Non-pigmented ciliary epithelial cell (primary cell): ENCODE results near the gene TRPM2.

Source experiments
- DNase-seq: peaks from one replicate; pipeline ENCODE4 v3.0.0-alpha.2; 2010; ENCODE audit warnings: low read depth

TRPM2 gene

DNA sequence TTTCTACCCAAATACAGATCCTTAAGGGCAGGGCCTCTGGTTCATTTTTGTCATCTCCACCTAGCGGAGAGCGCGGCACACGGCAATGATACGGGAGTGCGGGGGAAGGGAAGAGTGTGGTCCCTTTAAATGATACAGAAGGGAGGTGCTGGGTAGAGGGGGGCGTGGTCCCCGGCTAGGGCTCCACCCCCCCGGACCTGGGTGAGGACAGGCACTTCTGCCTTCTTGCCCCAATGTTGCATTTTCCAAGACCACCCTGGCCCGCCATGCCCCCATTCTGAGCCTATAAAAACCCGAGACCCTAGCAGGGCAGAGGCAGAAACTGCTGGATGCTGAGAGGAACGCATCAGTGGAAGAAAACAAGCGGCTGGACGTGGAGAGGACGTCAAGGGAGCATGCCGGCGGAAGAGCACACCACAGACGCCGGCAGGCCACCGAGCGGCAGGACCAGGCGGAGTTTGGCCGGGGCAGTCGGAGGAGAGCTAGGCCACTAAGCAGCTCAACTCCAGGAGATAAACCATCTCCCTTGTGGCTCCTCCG lies 131.9 kb downstream of the TRPM2 start:
- DNase-seq: no peak

DNA sequence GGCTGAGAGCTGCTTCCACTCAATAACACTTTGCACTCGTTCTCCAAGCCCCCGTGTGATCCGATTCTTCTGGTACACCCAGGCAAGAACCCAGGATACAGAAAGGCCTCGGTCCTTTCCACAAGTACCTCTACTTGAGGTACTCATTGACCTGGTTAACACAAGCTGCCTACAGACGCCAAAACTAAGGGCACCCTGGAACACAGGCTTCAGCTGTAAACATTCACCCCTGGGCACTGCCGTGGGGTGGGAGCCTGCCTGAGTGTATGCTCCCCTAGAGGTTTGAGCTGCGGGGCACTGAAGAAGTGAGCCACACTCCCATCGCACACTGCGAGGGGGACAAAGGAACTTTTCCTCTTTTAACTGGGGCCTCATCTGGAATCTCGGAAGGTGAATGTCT lies 132.4 kb downstream of the TRPM2 start:
- DNase-seq: no peak

DNA sequence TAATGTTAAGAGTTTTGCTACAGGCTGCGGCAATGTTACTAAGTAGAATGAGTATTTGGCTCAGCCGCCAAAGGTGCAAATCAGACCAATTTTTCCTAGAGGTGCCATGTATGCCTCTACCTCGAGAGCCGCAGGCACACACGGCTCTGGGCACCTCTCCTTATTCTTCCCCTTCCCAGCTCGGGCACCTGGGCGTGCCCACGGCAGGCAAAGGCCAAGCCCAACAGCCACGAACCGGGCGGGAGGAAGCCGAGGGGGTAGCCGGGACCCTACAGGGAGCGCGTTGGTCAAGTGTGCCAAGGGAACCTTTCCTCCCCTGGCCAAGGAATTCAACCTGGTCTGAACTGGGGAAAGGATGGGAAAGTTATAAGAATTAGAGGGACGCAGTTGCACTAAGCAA lies 132.9 kb downstream of the TRPM2 start:
- DNase-seq: no peak

DNA sequence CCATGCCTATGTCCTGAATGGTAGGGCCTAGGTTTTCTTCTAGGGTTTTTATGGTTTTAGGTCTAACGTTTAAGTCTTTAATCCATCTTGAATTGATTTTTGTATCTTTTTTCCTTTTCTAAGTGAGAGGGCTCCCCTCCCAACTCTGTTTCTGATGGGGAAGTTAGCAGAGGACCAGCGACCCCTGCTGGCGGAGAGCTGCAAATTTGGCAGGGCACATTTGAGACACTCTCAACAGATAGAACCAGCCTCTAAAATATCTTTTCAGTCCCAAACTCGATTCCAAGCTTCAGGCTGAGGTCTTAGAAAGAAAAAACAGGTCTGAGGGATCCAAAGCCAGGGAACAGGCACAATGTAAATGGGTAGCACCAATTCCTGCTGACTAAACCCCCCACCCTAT lies 134.4 kb downstream of the TRPM2 start:
- no peak for DNase-seq

DNA sequence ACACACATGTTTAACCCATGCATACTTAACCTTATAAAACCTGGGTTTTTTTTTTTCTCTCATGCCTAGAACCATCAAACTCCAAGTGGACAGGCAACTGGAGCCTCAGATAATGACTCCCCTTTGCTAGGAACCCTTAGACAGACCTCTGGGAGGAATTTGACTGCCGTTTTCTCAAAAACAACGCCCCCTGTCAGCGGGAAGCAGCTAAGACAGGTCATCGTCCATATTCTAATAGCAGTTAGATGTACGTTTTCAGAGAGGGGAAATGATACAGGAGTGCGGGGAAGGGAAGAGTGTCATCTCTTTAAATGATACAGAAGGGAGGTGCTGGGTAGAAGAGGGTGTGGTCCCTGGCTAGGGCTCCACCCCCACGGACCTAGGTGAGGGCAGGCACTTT lies 136.5 kb downstream of the TRPM2 start:
- no peak for DNase-seq

DNA sequence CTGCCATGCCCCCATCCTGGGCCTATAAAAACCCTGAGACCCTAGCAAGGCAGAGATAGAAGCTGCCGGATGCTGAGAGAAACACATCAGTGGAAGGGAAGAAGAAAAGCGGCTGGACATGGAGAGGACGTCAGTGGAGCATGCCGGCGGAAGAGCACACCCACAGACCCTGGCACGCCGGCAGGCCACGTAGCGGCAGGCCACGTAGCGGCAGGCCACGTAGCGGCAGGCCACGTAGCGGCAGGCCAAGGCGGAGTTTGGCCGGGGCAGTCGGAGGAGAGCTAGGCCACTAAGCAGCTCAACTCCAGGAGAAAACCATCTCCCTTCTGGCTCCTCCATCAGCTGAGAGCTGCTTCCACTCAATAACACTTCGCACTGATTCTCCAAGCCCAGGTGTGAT lies 137.0 kb downstream of the TRPM2 start:
- DNase-seq: no peak

DNA sequence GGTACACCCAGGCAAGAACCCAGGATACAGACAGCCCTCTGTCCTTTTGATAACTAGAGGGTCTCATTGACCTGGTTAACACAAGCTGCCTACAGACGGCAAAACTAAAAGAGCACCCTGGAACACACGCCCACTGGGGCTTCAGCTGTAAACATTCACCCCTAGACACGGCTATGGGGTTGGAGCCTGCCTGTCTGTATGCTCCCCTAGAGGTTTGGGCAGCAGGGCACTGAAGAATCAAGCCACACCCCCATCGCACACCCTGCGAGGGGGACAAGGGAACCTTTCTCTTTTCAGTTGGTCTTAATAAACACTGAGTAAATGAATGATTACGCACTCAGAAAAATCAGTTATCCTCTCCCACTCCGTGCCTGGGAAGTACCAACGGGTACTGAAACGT lies 137.4 kb downstream of the TRPM2 start:
- DNase-seq: no peak
